GM12873 (cell line): ENCODE results near the gene ACP4.

Experiments
- TF ChIP-seq, protein P1 (sequence below): IDR thresholded peaks from 2 replicates; pipeline ENCODE4 v1.5.1; 2012; ENCODE audit warnings: low read depth, mild to moderate bottlenecking, moderate library complexity, low read length, control low read depth; ENCODE audit not compliant: insufficient read depth; ENCODE audit errors: missing control alignments

ACP4 gene

DNA sequence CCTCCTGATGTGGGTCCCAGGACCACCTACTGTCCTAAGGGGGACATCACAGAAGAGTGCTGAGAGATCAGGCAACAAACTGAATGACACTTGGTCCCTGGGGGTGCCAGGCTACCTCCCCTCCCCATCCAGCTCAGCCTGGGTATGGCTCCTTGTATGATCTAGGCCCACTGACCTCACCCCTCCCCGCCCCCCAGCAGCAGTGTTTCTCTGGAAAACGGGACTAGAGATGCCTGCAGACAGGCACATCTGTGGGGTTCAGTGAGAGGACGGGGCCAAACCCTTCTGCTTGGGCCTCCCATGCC is 9.3 kb downstream of the ACP4 start:
- TF ChIP-seq, protein P1, sequence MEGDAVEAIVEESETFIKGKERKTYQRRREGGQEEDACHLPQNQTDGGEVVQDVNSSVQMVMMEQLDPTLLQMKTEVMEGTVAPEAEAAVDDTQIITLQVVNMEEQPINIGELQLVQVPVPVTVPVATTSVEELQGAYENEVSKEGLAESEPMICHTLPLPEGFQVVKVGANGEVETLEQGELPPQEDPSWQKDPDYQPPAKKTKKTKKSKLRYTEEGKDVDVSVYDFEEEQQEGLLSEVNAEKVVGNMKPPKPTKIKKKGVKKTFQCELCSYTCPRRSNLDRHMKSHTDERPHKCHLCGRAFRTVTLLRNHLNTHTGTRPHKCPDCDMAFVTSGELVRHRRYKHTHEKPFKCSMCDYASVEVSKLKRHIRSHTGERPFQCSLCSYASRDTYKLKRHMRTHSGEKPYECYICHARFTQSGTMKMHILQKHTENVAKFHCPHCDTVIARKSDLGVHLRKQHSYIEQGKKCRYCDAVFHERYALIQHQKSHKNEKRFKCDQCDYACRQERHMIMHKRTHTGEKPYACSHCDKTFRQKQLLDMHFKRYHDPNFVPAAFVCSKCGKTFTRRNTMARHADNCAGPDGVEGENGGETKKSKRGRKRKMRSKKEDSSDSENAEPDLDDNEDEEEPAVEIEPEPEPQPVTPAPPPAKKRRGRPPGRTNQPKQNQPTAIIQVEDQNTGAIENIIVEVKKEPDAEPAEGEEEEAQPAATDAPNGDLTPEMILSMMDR = no peak

DNA sequence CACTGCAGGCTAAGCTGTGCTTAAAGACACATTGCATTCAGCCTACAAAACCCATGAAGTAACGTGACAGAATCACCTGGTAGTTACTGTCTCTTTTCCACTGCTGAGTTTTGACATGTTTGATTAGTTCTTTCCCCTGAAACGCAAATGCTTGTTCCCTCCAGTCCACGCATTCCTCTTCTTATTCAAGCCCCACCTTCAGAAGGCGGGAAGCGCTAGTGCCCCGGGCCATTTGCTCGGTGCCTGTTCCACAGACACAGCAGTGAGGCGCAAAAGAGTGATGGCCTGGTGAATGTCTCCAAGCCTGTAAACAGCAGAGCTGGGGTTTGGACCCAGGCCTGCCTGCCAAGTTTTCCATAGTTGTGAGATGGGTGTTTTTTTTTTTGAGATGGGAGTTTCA is 10.9 kb downstream of the ACP4 start:
- TF ChIP-seq, protein P1 = no peak

DNA sequence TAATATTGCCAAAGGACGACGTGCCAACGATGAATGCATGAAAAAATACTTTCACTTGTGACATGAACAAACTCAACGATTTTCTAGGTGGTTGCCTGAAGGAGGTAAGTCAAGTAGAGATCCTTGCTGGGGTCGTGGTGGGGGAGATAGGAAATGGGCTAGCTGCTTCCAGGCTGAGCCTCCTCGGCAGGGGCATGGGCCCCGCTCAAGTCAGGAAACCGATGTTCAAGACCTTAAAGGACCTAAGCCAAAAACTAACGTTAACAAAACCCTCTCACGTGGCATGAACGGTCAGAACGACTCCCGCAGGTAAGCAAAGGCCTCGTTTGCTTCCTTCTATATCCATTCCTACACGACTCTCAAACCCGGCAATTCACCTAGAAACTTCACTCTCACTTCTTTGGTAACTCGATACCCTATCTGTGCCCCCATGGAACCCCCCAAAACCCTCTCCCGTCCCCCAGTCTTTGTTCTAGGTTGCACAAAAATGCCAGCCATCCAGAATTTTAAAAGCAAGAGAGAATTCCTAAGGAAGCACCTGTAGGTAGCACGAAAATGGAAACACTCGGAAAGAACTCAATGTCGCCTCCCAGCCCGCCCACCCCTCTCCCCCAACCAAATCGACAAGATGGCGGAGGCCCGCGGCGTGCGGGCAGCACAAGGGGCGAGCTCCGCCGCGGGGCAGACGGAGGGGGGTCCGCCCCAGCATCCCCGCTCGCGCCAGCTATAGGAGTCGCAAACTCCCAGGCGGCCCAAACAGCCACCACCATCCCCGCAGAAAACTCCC is 13.6 kb downstream of the ACP4 start:
- TF ChIP-seq, protein P1 = no peak

DNA sequence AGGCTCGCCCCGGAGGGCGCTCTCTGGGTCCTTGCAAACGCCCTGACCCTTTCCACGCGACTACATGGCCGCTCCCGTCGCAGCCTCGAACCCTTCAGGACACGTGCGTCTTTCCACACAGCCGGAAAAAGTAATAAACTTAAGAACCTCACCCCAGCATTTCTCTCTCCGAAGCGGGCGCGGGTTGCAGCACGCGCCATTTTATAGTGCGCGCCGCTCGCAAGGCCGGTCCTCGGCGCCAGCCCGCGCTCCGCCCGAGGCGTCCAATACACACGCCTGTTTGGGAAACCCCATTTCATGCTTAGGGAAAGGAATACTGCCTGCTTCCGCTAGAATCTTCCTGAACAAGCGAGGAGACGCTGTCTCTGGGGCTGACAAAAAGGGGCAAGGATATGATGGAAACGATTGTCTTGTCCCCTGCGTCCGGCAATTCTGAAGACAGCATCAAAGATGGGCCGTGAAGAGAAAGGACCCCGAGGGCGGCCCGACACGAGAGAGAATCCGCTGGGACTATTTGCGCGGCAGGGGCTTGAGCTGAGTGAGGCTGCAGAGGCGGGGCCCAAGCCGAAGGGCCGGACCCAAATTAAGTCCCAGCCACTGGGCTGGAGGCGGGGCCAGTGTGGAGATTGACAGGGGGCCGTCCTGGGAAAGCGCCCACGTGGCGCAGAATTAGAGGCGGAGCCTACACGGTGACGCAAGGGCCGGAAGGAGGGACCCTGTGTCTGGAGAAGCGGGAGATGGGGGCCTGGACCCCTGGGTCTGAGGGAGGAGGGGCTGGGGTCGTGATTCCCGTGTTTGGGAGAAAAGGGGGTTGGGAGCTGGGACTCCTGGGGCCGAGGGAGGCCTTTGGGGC is 14.4 kb downstream of the ACP4 start:
- TF ChIP-seq, protein P1 = no peak

DNA sequence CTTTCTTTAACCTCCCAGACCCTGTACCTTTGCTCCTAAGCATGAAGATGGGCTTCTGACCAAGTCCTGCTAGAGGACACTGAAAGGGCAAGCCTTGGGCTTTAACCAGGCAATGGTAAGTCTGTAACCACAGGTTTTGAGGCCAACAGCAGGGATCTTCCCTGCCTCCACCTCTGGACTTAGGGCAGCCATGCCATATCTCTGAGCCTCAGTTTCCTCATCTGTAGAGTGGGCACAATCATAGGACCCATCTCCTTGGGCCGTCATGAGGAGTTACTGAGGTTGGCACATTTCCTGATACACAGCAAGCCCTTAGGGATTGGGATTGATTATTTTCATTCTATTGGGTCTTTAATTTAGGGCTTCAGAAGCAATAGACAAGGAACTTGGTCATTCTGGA is 18.6 kb downstream of the ACP4 start:
- TF ChIP-seq, protein P1 = no peak

DNA sequence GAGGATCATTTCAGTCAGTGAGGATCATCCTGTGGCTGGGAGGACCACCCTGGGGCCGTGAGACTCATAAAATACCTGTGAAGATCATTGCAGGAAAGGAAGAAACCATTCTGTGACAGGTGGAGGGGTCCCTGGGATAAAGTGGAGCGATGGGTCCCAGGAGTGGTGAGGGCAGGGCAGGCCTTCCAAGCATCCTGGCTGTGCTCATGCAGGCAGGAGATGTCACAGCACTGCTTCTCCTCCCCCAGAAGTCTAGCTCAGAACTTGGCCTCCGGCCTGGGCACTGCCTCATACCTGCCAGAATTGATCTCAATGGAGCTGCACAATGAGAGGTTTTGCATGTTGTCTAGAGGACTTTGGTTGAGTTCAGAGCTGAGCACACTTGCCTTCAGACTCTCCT is 22.3 kb downstream of the ACP4 start:
- TF ChIP-seq, protein P1 = no peak

DNA sequence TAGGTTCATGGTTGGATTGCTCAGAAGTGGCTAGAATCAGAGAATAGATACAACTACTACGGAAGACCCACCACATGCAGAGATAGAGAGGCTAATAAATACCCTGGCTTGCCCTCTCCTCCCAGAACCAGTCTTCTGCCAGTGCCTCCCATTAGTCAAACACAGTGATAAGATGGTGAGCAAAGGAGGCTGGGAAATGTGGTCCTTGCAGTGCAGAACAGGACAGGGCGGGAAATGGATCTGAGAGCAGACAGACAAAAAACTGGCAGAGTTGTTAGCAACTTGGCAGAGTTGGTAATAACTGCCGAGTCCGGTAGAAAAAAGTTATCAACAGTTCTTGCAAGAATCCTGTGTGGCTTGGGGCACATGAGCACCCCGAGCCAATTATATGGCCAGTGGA is 24.7 kb downstream of the ACP4 start:
- TF ChIP-seq, protein P1 = no peak
